GM13977 (cell line): Measurements from ENCODE around the gene ZNF680.
"Not testable (repeated sequence)": the region's sequence is repeated elsewhere in the genome, so short reads cannot be mapped to it uniquely, and the experiment has no call there.

Source experiments
- DNase-seq: peaks from one replicate; pipeline ENCODE4 v3.0.0; 2012; ENCODE audit warnings: low spot score
- CTCF ChIP-seq: IDR thresholded peaks from 2 replicates; pipeline ENCODE4 v1.5.1; 2012; ENCODE audit warnings: mild to moderate bottlenecking, control low read depth; ENCODE audit not compliant: insufficient read depth; ENCODE audit errors: extremely low read depth, missing control alignments
- in situ Hi-C: fragments of 300-500 bp; cut with MboI; formaldehyde crosslinking; loops from one replicate; pipeline ENCODE4 v1.12.0; 2022; ENCODE audit warnings: low sequenced_read_pairs, low pct_unique_long_range_greater_than_20kb, mixed read lengths, inconsistent platforms; ENCODE audit not compliant: unreplicated experiment

ZNF680 gene

GRCh38 chr7:64557601-64558322 lies 5.1 kb downstream of the ZNF680 start:
- DNase-seq: no peak
- in situ Hi-C loops: no loop called here
- no peak for TF ChIP-seq CTCF

- no peak for TF ChIP-seq CTCF
- in situ Hi-C loops: no loop called here
- no peak for DNase-seq
These were observed 7.8 kb downstream of the ZNF680 start for GRCh38 chr7:64555046-64555445.

- not testable (repeated sequence) for DNase-seq
These were observed 8.7 kb downstream of the ZNF680 start for GRCh38 chr7:64554188-64554587.

GRCh38 chr7:64551375-64552142 lies 11.3 kb downstream of the ZNF680 start:
- in situ Hi-C loops: no loop called here
- no peak for DNase-seq
- no peak for TF ChIP-seq CTCF

More at GRCh38 chr7:64554188-64554587, 8.7 kb downstream of the ZNF680 start:
- in situ Hi-C loops: not testable (repeated sequence)

- no peak for TF ChIP-seq CTCF
- no peak for DNase-seq
- in situ Hi-C loops: no loop called here
These were observed 18.9 kb downstream of the ZNF680 start for GRCh38 chr7:64544010-64544409.

GRCh38 chr7:64541438-64542359 lies 21.2 kb downstream of the ZNF680 start:
- DNase-seq: no peak
- TF ChIP-seq CTCF: no peak
- in situ Hi-C loops: no loop called here

- no peak for TF ChIP-seq CTCF
- in situ Hi-C loops: no loop called here
- DNase-seq: no peak
These were observed 29.1 kb downstream of the ZNF680 start for GRCh38 chr7:64533756-64534155.
